Muscle layer of duodenum (tissue), 2 donors: ENCODE data around the gene DVL1.

Experiments
- H3K27ac ChIP-seq: one replicate; pipeline ENCODE4 v1.7.0; 2013; ENCODE audit warnings: mild to moderate bottlenecking, low read length
- H3K27me3 ChIP-seq: one replicate; pipeline ENCODE4 v1.7.0; 2013; ENCODE audit warnings: low read depth, mild to moderate bottlenecking, control low read depth, low read length
- H3K36me3 ChIP-seq, 2 donors: one replicate each; pipeline ENCODE4 v1.7.0; 2013; ENCODE audit warnings: low read length in 2 of 2, control low read depth in 1 of 2, mild to moderate bottlenecking in 1 of 2; ENCODE audit not compliant: insufficient read depth in 2 of 2, control insufficient read depth in 1 of 2
- H3K4me1 ChIP-seq, 2 donors: one replicate each; pipeline ENCODE4 v1.7.0; 2013; ENCODE audit warnings: low read length in 2 of 2, mild to moderate bottlenecking in 2 of 2, control low read depth in 1 of 2, moderate library complexity in 1 of 2; ENCODE audit not compliant: insufficient read depth in 2 of 2, control insufficient read depth in 1 of 2
- H3K4me3 ChIP-seq, 2 donors: one replicate each; pipeline ENCODE4 v1.7.0; 2013; ENCODE audit warnings: low read length in 2 of 2, low read depth in 1 of 2, mild to moderate bottlenecking in 1 of 2
- H3K9me3 ChIP-seq, 2 donors: one replicate each; pipeline ENCODE4 v1.7.0; 2013; ENCODE audit warnings: low read length in 2 of 2, control low read depth in 1 of 2, mild to moderate bottlenecking in 1 of 2; ENCODE audit not compliant: control insufficient read depth in 1 of 2
- donor health status: healthy.

The DVL1 gene

GRCh38 chr1:1345384-1345783 lies 3.8 kb downstream of the DVL1 start:
- Histone ChIP-seq H3K27ac (no peak overlapping the region), H3K4me3 (no peak overlapping the region), H3K4me1 (peaks cover 9 to 40% of the 10 kb centered on the region in 2 donors), H3K27me3 (no peaks in the 10 kb centered on the region), H3K9me3 (no peaks in the 10 kb centered on the region), H3K36me3 (peaks cover 3 to 15% of the 10 kb centered on the region in 2 donors)

GRCh38 chr1:1344655-1345361 lies 4.4 kb downstream of the DVL1 start:
- Histone ChIP-seq H3K4me3 (no peak overlapping the region), H3K27ac (no peak overlapping the region), H3K4me1 (peaks cover 9 to 40% of the 10 kb centered on the region in 2 donors), H3K9me3 (no peaks in the 10 kb centered on the region), H3K27me3 (no peaks in the 10 kb centered on the region), H3K36me3 (peaks cover 3 to 21% of the 10 kb centered on the region in 2 donors)

GRCh38 chr1:1343811-1344421 lies 5.3 kb downstream of the DVL1 start:
- no peaks in the 10 kb centered on the region for H3K27me3 ChIP-seq
- H3K4me3 ChIP-seq: no peak overlapping the region
- no peak overlapping the region for H3K27ac ChIP-seq
- H3K4me1 ChIP-seq: peaks cover 9 to 40% of the 10 kb centered on the region in 2 donors
- H3K36me3 ChIP-seq: peaks cover 3 to 28% of the 10 kb centered on the region in 2 donors
- no peaks in the 10 kb centered on the region for H3K9me3 ChIP-seq

- H3K36me3 ChIP-seq: peaks cover 3 to 39% of the 10 kb centered on the region in 2 donors
Measured at GRCh38 chr1:1342584-1343115, 6.6 kb downstream of the DVL1 start.

GRCh38 chr1:1342061-1342562 lies 7.1 kb downstream of the DVL1 start:
- Histone ChIP-seq H3K27ac (no peak overlapping the region), H3K27me3 (no peaks in the 10 kb centered on the region), H3K4me3 (no peak overlapping the region), H3K9me3 (no peaks in the 10 kb centered on the region), H3K36me3 (peaks cover 3 to 44% of the 10 kb centered on the region in 2 donors), H3K4me1 (peaks cover 3 to 26% of the 10 kb centered on the region in 2 donors)

More at GRCh38 chr1:1342584-1343115, 6.6 kb downstream of the DVL1 start:
- H3K4me1 ChIP-seq: peaks cover 9 to 31% of the 10 kb centered on the region in 2 donors
- H3K27me3 ChIP-seq: no peaks in the 10 kb centered on the region
- H3K27ac ChIP-seq: no peak overlapping the region
- H3K9me3 ChIP-seq: no peaks in the 10 kb centered on the region
- no peak overlapping the region for H3K4me3 ChIP-seq

GRCh38 chr1:1341549-1342021 lies 7.6 kb downstream of the DVL1 start:
- H3K36me3 ChIP-seq: peaks cover 3 to 48% of the 10 kb centered on the region in 2 donors
- no peak overlapping the region for H3K4me3 ChIP-seq
- no peaks in the 10 kb centered on the region for H3K27me3 ChIP-seq
- H3K27ac ChIP-seq: no peak overlapping the region
- peaks cover 0 to 21% of the 10 kb centered on the region in 2 donors for H3K4me1 ChIP-seq
- no peaks in the 10 kb centered on the region for H3K9me3 ChIP-seq

GRCh38 chr1:1340791-1341548 lies 8.2 kb downstream of the DVL1 start:
- H3K27me3 ChIP-seq: no peaks in the 10 kb centered on the region
- no peak overlapping the region for H3K27ac ChIP-seq
- no peaks in the 10 kb centered on the region for H3K9me3 ChIP-seq
- H3K4me3 ChIP-seq: no peak overlapping the region
- peaks cover 0 to 14% of the 10 kb centered on the region in 2 donors for H3K4me1 ChIP-seq
- peaks cover 3 to 53% of the 10 kb centered on the region in 2 donors for H3K36me3 ChIP-seq

GRCh38 chr1:1340185-1340584 lies 9.0 kb downstream of the DVL1 start:
- Histone ChIP-seq H3K36me3 (peaks cover 3 to 57% of the 10 kb centered on the region in 2 donors), H3K27ac (no peak overlapping the region), H3K4me3 (no peak overlapping the region), H3K4me1 (peaks cover 0 to 7% of the 10 kb centered on the region in 2 donors), H3K9me3 (no peaks in the 10 kb centered on the region), H3K27me3 (no peaks in the 10 kb centered on the region)

GRCh38 chr1:1338278-1338677 lies 10.9 kb downstream of the DVL1 start:
- no peaks in the 10 kb centered on the region for H3K27me3 ChIP-seq
- H3K4me1 ChIP-seq: no peaks in the 10 kb centered on the region
- no peak overlapping the region for H3K4me3 ChIP-seq
- no peak overlapping the region for H3K27ac ChIP-seq
- H3K9me3 ChIP-seq: no peaks in the 10 kb centered on the region
- H3K36me3 ChIP-seq: peaks cover 3 to 57% of the 10 kb centered on the region in 2 donors

GRCh38 chr1:1337793-1338147 lies 11.4 kb downstream of the DVL1 start:
- Histone ChIP-seq H3K36me3 (peaks cover 3 to 57% of the 10 kb centered on the region in 2 donors), H3K4me3 (no peak overlapping the region)

More at GRCh38 chr1:1337793-1338147, 11.4 kb downstream of the DVL1 start:
- H3K27me3 ChIP-seq: no peaks in the 10 kb centered on the region
- H3K4me1 ChIP-seq: no peaks in the 10 kb centered on the region
- H3K9me3 ChIP-seq: no peaks in the 10 kb centered on the region
- no peak overlapping the region for H3K27ac ChIP-seq
